GM19193 (cell line): ENCODE data around the gene SLC25A11.

ENCODE experiments used
- POLR2A ChIP-seq: IDR thresholded peaks from 4 replicates; pipeline ENCODE4 v1.6.1; 2011; ENCODE audit not compliant: insufficient read depth, insufficient read length; ENCODE audit errors: extremely low read depth

The SLC25A11 gene

DNA sequence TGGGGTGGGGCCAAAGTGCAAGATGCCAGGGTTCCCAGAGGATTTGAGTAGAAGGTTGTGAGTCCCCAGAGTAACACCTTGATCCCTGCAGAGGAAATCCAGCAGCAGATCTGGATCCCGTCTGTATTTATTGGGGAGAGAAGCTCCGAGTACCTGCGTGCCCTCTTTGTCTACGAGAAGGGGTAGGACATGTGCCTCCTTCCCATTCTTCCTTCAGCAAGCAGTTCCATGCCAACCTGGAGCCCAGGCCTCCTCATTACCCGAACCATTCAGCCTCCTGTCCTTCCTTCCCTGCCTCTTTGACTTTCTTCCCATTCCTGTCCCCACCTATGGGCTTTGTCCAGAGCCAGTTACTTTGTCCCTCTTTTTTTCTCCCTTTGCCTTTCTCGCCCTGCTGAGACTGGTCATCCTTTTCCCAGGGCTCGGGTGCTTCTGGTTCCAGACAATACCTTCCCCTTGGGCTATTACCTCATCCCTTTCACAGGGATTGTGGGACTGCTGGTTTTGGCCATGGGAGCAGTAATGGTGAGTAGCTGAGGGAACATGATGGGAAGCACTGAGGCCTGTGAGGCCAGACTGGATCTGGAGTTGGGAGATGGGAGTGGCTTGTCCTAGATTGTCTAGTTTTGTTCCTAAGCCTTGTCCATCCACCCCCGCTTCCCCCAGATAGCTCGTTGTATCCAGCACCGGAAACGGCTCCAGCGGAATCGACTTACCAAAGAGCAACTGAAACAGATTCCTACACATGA lies 3.1 kb upstream of the SLC25A11 start:
- TF ChIP-seq POLR2A, result peak; percentile 29

- TF ChIP-seq POLR2A, result no peak
Observed at GRCh38 chr17:4941319-4941610, 1.4 kb upstream of the SLC25A11 start.

DNA sequence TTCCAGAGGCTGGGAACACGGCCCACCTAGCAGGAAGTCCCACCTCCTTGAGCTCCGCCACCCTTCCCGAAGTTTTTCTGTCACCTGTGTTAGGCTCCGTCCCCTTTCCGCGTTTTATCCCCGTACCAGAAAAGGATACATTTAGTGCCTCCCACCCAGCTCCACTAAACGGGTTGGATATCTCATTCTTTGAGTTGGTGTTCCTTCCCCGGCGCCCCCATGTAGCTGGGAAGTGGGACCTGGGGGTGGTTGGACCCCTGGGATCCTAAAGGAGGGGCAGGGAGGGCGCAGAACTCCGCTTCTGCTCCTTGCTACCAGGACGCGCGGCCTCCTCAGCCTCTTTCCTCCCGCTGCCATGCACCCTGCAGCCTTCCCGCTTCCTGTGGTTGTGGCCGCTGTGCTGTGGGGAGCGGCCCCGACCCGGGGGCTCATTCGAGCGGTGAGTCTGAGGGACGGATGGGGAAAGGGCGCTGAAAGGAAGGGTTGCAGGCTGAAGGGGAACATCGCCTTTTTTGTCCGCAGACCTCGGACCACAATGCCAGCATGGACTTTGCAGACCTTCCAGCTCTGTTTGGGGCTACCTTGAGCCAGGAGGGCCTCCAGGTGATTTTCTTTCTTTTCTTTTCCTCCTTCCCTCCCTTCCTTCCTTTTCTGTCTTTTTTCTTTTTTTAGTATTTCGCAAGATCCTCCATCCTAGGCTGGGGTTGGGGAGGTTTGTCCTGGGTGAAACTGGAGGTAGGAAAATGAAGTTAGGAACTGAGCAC lies 891 bp upstream of the SLC25A11 start:
- TF ChIP-seq POLR2A, result peak; percentile 12

- no peak for TF ChIP-seq POLR2A
Observed at GRCh38 chr17:4939546-4939795, 375 bp downstream of the SLC25A11 start.

- TF ChIP-seq POLR2A, result no peak
Observed at GRCh38 chr17:4938688-4939545, 929 bp downstream of the SLC25A11 start.

GRCh38 chr17:4938069-4938491 lies 1.8 kb downstream of the SLC25A11 start:
- TF ChIP-seq POLR2A, result no peak

DNA sequence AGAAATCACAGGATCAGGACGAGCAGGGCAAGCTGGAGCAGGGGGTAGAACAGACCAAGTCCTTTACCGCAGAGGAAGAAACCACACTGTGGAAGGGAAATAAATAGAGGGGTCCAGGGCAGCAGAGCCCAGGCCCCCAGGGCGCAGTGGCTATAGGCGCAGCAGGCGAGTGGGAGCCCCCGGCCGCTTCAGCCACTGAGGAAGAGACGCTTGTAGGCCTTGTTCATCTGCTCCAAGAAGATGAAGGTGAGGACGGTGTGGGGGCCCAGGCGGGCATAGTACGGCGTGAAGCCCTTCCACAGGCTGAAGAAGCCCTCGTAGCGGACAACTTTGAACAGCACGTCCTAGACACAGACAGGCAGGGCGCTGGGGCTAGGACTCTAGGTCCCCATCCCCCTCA lies 2.3 kb downstream of the SLC25A11 start:
- TF ChIP-seq POLR2A, result no peak

DNA sequence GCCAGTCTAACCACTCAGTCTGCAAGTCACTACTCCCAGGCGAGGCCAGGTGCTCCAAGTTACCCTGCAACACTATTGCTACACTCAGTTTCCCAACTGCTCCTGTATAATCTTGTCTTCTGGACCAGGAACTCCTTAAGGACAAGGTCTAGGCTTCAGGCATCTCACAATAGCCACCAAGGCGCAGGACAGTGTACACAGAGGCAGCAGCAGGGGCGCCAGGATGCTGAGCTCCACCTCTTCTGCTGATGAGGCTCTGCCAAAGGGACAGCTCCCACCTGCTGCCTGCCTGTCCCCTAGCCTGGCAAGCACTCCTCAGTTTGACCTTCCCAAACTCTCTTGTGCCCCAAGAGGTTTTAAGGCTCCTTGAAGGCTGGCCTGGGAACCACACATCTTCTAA lies 3.4 kb downstream of the SLC25A11 start:
- no peak for TF ChIP-seq POLR2A

- TF ChIP-seq POLR2A, result no peak
Observed at GRCh38 chr17:4935650-4936049, 4.2 kb downstream of the SLC25A11 start.

DNA sequence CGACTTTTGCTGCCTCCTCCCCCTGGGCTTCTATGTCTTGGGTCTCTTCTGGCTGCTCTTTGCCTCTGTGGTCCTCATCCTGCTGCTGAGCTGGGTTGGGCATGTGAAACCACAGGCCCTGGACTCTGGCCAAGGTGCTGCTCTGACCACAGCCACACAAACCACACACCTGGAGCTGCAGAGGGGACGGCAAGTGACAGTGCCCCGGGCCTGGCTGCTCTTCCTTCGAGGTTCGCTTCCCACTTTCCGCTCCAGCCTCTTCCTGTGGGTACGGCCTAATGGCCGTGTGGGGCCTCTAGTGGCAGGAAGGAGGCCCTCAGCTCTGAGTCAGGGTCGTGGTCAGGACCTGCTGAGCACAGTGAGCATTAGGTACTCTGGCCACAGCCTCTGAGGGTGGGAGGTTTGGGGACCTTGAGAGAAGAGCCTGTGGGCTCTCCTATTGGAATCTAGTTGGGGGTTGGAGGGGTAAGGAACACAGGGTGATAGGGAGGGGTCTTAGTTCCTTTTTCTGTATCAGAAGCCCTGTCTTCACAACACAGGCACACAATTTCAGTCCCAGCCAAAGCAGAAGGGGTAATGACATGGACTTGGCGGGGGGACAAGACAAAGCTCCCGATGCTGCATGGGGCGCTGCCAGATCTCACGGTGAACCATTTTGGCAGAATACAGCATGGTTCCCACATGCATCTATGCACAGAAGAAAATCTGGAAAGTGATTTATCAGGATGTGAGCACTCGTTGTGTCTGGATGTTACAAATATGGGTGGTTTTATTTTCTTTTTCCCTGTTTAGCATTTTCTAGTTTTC lies 5.5 kb downstream of the SLC25A11 start:
- peak; percentile 22 for TF ChIP-seq POLR2A

DNA sequence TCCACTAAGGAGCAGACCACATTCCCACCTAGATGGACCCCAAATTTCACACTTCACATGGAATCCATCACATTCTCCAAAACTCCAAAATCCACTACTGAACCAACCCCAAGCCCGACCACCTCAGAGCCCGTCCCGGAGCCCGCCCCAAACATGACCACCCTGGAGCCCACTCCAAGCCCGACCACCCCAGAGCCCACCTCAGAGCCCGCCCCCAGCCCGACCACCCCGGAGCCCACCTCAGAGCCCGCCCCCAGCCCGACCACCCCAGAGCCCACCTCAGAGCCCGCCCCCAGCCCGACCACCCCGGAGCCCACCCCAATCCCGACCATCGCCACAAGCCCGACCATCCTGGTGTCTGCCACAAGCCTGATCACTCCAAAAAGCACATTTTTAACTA lies 6.2 kb downstream of the SLC25A11 start:
- no peak for TF ChIP-seq POLR2A

DNA sequence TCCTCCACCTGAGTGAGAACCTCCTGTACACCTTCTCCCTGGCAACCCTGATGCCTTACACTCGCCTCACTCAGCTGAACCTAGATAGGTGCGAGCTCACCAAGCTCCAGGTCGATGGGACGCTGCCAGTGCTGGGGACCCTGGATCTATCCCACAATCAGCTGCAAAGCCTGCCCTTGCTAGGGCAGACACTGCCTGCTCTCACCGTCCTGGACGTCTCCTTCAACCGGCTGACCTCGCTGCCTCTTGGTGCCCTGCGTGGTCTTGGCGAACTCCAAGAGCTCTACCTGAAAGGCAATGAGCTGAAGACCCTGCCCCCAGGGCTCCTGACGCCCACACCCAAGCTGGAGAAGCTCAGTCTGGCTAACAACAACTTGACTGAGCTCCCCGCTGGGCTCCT lies 7.1 kb downstream of the SLC25A11 start:
- no peak for TF ChIP-seq POLR2A

DNA sequence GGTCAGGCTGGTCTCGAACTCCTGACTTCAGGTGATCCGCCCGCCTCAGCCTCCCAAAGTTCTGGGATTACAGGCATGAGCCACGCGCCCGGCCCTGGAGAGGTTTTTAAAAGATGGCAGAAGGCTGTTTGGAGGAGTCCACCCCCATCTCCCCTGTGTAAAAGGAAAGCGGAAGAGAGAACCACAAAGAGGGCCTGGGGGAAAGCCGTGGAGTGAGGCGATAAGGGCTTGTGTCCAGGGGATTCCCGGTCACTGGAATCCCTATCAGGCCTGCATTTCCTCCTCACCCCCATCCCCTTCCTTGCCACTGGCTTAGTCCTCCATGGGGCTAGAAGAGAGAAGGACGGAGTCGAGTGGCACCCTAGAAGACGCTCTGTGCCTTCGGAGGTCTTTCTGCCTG lies 7.9 kb downstream of the SLC25A11 start, which contains the start of gene GP1BA:
Gene GP1BA, plus strand, starts transcription at position 315 of the 400 bp plus-strand sequence. CDS start 328 bp downstream, outside the sequence.
- no peak for TF ChIP-seq POLR2A

- no peak for TF ChIP-seq POLR2A
Observed at GRCh38 chr17:4928881-4929280, 11.0 kb downstream of the SLC25A11 start.

DNA sequence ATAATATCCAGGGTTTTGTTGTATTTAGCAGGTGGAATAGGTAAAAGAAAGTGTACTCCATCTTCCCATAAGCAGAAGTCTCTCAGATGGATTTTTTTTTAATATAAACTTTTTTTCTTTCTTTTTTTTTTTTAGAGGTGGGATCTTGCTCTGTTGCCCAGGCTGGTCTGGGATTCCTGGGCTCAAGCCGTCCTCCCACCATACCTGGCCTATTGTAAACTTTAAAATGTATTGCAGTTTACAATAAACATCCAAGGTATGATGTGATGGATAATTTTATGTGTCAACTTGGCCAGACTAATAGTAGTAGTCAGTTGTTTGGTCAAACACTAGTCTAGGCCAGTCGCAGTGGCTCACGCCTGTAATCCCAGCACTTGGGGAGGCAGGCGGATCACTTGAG lies 18.5 kb downstream of the SLC25A11 start:
- TF ChIP-seq POLR2A, result no peak

DNA sequence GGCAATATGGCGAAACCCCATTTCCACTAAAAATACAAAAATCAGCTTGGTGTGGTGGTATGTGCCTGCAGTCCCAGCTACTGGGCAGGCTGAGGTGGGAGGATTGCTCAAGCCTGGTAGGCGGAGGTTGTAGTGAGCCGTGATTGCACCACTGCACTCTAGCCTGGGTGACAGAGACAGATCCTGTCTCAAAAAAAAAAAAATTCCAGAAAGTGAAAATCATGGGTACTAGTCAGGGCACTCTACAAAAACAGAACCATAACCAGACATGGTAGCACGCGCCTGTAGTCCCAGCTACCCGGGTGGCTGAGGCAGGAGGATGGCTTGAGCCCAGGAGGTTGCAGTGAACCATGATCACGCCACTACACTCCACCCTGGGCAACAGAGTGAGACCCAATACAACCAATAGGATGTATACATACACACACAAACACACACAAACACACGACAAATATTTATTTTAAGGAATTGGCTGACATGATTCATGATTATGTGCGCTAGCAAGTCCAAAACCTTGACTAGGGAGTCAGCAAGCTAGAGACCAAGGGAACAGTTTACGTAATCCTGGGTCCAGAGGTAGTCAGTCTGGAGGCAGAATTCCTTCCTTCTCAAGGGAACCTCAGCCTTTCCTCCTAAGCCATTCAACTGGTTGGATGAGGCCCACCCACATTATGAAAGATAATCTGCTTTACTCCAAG lies 19.3 kb downstream of the SLC25A11 start:
- no peak for TF ChIP-seq POLR2A
